BJ (cell line): ENCODE data around the gene CAPN15. TPM values are rescaled to one million over a fixed set of nuclear protein-coding genes. Genes with fewer than 3 reads are reported as not detected.

ENCODE experiments used
- CTCF ChIA-PET: fragments of 350-600 bp; formaldehyde crosslinking; extraction: SDS; loops from one replicate; lab custom pipeline; 2021; ENCODE audit warnings: antibody characterized with exemption, inconsistent platforms; lab: Yijun Ruan, JAX
- POLR2A ChIA-PET: fragments of 300-600 bp; sonication (Branson Sonifier 250); formaldehyde crosslinking; extraction: SDS; loops from one replicate; lab custom pipeline; 2021; ENCODE audit warnings: antibody characterized with exemption; lab: Charles Lee
- DNase-seq: peaks from one replicate; pipeline ENCODE4 v3.0.0-alpha.2; 2011; ENCODE audit warnings: low read depth
- H3K27me3 ChIP-seq: 2 replicates; pipeline ENCODE4 v1.6.0; 2011; ENCODE audit warnings: low read length; ENCODE audit not compliant: control insufficient read depth, insufficient read depth
- H3K36me3 ChIP-seq: 2 replicates; pipeline ENCODE4 v1.5.1; 2011; ENCODE audit warnings: low read length; ENCODE audit not compliant: control insufficient read depth, insufficient read depth
- H3K4me3 ChIP-seq: 2 replicates; pipeline ENCODE4 v1.5.1; 2011; ENCODE audit warnings: low read depth, mild to moderate bottlenecking, control low read depth, low read length
- CTCF ChIP-seq: IDR thresholded peaks from 2 replicates; pipeline ENCODE4 v1.5.1; 2011; ENCODE audit warnings: low read depth, mild to moderate bottlenecking, control low read depth, inconsistent platforms, low read length, moderate library complexity; ENCODE audit not compliant: insufficient read depth
- polyA plus RNA-seq: library from polyadenylated mRNA; depleted of rRNA; stranded (reverse); fragments of >200 nt; gene quantifications from 2 replicates; pipeline ENCODE4 v1.2.3, GENCODE V29; 2011

The CAPN15 gene
- polyA plus RNA-seq, 1 experiment: 12.9 TPM

- TF ChIP-seq CTCF: no peak
- ChIA-PET CTCF (interaction anchor here (0.8 to 0.9 kb wide), 2 partner anchors 19 to 33 kb away, joined by 3 to 4 read pairs; no protein-coding TSS in a partner anchor), POLR2A (no interaction called here)
- no peaks in the 10 kb centered on the region for H3K27me3 ChIP-seq
- H3K4me3 ChIP-seq: no peak overlapping the region
- peaks cover 29% of the 10 kb centered on the region for H3K36me3 ChIP-seq
- no peak for DNase-seq
These were observed 7.4 kb upstream of the CAPN15 start for GRCh38 chr16:519841-520687.

- H3K27me3 ChIP-seq: no peaks in the 10 kb centered on the region
- ChIA-PET CTCF (interaction anchor here (0.8 kb wide), 1 partner anchor 33 kb away, joined by 3 read pairs; no protein-coding TSS in a partner anchor), POLR2A (no interaction called here)
- H3K4me3 ChIP-seq: no peak overlapping the region
- no peak for DNase-seq
- no peak for TF ChIP-seq CTCF
- H3K36me3 ChIP-seq: peaks cover 24% of the 10 kb centered on the region
These were observed 6.7 kb upstream of the CAPN15 start for GRCh38 chr16:520847-521246.

- no peaks in the 10 kb centered on the region for H3K27me3 ChIP-seq
- ChIA-PET CTCF (interaction anchor here (0.8 kb wide), 1 partner anchor 34 kb away, joined by 3 read pairs; no protein-coding TSS in a partner anchor), POLR2A (no interaction called here)
- 0 out of 2 replicates have a peak, but pooled peaks have one; percentile 6 for TF ChIP-seq CTCF
- peaks cover 21% of the 10 kb centered on the region for H3K36me3 ChIP-seq
- H3K4me3 ChIP-seq: no peak overlapping the region
- DNase-seq: no peak
These were observed 5.9 kb upstream of the CAPN15 start for GRCh38 chr16:521381-522210.

- Histone ChIP-seq H3K36me3 (peaks cover 19% of the 10 kb centered on the region), H3K27me3 (no peaks in the 10 kb centered on the region), H3K4me3 (no peak overlapping the region)
- CTCF ChIA-PET: no interaction called here
- POLR2A ChIA-PET: no interaction called here
- no peak for TF ChIP-seq CTCF
- DNase-seq: no peak
These were observed 5.0 kb upstream of the CAPN15 start for GRCh38 chr16:522320-523096.
